HG03175 (cell line): ENCODE measurements around the gene MBNL1.

Experiments
- ATAC-seq: cut with Tn5 transposase; IDR thresholded peaks from one replicate; pipeline ENCODE4 v1.9.1; 2021; ENCODE audit warnings: mild to moderate bottlenecking, moderate library complexity; ENCODE audit not compliant: unreplicated experiment

Gene MBNL1

GRCh38 chr3:152251916-152252315, 16.8 kb upstream of the MBNL1 start:
- ATAC-seq = no peak

- ATAC-seq = no peak
Observed at GRCh38 chr3:152252755-152253154, 16.0 kb upstream of the MBNL1 start.

- ATAC-seq = no peak
Observed at GRCh38 chr3:152253514-152253913, 15.2 kb upstream of the MBNL1 start.

- ATAC-seq = peak; percentile 28
Observed at GRCh38 chr3:152254041-152254440, 14.7 kb upstream of the MBNL1 start.

- ATAC-seq = no peak
Observed at GRCh38 chr3:152255290-152255689, 13.4 kb upstream of the MBNL1 start.

- peak; percentile 6 for ATAC-seq
Observed at GRCh38 chr3:152256851-152257562, 11.7 kb upstream of the MBNL1 start.

- ATAC-seq = peak; percentile 84
Observed at GRCh38 chr3:152257563-152258035, 11.1 kb upstream of the MBNL1 start.

- ATAC-seq = peak; percentile 57
Observed at GRCh38 chr3:152258448-152259393, 10.0 kb upstream of the MBNL1 start.

- no peak for ATAC-seq
Observed at GRCh38 chr3:152259468-152259867, 9.3 kb upstream of the MBNL1 start.

GRCh38 chr3:152260026-152260425, 8.7 kb upstream of the MBNL1 start:
- ATAC-seq = no peak

- no peak for ATAC-seq
Observed at GRCh38 chr3:152260529-152260928, 8.2 kb upstream of the MBNL1 start.

GRCh38 chr3:152261329-152261728, 7.4 kb upstream of the MBNL1 start:
- no peak for ATAC-seq

GRCh38 chr3:152263711-152264110, 5.0 kb upstream of the MBNL1 start:
- no peak for ATAC-seq

- no peak for ATAC-seq
Observed at GRCh38 chr3:152264378-152264777, 4.4 kb upstream of the MBNL1 start.

- no peak for ATAC-seq
Observed at GRCh38 chr3:152266221-152266995, 2.3 kb upstream of the MBNL1 start.

- no peak for ATAC-seq
Observed at GRCh38 chr3:152267831-152268554, 736 bp upstream of the MBNL1 start.

GRCh38 chr3:152269056-152269830, 514 bp downstream of the MBNL1 start:
- ATAC-seq = peak; percentile 62

GRCh38 chr3:152269831-152270734, 1.4 kb downstream of the MBNL1 start:
- peak; percentile 14 for ATAC-seq

GRCh38 chr3:152270937-152271336, 2.2 kb downstream of the MBNL1 start:
- no peak for ATAC-seq
